ENCODE results near the gene KCNJ9.

DNA sequence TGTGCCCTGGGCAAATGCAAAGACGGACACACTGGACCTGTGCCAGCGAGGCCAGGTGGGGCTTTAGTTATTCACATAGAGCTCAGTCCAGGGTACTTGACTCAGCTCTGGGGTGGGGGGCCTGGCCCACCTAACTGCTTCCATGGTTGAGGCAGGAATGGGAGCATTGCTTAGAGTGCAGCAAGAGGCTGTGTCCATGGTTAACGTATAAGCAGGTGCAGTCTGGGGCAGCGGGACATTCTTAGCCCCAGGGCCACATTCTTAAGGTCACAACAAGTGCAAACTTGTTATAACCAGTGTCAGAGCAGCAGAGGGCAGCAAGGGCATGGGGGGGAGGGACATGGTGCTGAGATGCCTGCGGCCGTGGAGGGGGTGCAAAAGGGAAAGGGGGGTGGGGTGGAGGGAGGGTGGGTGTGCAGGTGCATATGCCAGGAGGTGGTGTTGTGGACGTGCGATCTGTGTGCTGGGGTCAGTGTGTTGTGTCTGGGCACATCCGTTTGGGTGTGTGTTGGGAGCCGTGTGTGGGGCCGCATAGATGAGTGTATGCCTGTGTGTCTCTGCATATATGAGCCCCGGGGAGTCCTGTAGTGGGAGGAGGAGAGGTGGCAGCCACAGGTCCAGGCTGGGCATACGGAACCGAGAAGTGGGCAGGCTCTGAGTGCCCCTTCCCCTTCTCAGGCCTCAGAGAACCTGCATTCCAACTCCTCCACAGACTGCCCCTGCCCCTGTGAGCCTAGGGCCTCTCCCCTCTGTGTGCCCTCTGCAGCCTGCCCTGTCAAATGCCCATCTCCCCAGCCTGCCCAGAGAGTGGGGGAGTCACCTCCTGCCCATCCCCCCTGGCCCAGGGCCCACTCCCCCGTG lies 19.7 kb upstream of the KCNJ9 start:
- TF ChIP-seq, protein P1, sequence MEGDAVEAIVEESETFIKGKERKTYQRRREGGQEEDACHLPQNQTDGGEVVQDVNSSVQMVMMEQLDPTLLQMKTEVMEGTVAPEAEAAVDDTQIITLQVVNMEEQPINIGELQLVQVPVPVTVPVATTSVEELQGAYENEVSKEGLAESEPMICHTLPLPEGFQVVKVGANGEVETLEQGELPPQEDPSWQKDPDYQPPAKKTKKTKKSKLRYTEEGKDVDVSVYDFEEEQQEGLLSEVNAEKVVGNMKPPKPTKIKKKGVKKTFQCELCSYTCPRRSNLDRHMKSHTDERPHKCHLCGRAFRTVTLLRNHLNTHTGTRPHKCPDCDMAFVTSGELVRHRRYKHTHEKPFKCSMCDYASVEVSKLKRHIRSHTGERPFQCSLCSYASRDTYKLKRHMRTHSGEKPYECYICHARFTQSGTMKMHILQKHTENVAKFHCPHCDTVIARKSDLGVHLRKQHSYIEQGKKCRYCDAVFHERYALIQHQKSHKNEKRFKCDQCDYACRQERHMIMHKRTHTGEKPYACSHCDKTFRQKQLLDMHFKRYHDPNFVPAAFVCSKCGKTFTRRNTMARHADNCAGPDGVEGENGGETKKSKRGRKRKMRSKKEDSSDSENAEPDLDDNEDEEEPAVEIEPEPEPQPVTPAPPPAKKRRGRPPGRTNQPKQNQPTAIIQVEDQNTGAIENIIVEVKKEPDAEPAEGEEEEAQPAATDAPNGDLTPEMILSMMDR (IDR thresholded peaks at IDR 0.05; ENCODE audit: poor library complexity, severe bottlenecking), result no peak
- TF ChIP-seq EP300 (conservative IDR thresholded peaks at IDR 0.05; ENCODE audit: poor library complexity, severe bottlenecking), result no peak
- no peak for TF ChIP-seq POLR2AphosphoS5 (IDR thresholded peaks at IDR 0.05)
- TF ChIP-seq TAF1 (IDR thresholded peaks at IDR 0.05; ENCODE audit: low read depth), result no peak
- no peak for TF ChIP-seq SMC3 (conservative IDR thresholded peaks at IDR 0.05; ENCODE audit: poor library complexity)
- TF ChIP-seq, protein P2, sequence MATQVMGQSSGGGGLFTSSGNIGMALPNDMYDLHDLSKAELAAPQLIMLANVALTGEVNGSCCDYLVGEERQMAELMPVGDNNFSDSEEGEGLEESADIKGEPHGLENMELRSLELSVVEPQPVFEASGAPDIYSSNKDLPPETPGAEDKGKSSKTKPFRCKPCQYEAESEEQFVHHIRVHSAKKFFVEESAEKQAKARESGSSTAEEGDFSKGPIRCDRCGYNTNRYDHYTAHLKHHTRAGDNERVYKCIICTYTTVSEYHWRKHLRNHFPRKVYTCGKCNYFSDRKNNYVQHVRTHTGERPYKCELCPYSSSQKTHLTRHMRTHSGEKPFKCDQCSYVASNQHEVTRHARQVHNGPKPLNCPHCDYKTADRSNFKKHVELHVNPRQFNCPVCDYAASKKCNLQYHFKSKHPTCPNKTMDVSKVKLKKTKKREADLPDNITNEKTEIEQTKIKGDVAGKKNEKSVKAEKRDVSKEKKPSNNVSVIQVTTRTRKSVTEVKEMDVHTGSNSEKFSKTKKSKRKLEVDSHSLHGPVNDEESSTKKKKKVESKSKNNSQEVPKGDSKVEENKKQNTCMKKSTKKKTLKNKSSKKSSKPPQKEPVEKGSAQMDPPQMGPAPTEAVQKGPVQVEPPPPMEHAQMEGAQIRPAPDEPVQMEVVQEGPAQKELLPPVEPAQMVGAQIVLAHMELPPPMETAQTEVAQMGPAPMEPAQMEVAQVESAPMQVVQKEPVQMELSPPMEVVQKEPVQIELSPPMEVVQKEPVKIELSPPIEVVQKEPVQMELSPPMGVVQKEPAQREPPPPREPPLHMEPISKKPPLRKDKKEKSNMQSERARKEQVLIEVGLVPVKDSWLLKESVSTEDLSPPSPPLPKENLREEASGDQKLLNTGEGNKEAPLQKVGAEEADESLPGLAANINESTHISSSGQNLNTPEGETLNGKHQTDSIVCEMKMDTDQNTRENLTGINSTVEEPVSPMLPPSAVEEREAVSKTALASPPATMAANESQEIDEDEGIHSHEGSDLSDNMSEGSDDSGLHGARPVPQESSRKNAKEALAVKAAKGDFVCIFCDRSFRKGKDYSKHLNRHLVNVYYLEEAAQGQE (IDR thresholded peaks at IDR 0.05; ENCODE audit: borderline replicate concordance), result no peak

Data from neural cell (in vitro differentiated cells).